ENCODE measurements around the gene CDH23.

GRCh38 chr10:71487726-71488125 is 91.0 kb downstream of the CDH23 start:
- TF ChIP-seq CTCF (IDR thresholded peaks at IDR 0.05; ENCODE audit: control extremely low read depth in 1 of 3, insufficient read depth in 1 of 3, low read depth in 1 of 3, low read length in 3 of 3) (no peak), SP1 (IDR thresholded peaks at IDR 0.05; ENCODE audit: low read depth, low read length) (no peak), EP300 (IDR thresholded peaks at IDR 0.05; ENCODE audit: borderline replicate concordance in 1 of 2, low read depth in 2 of 2, low read length in 2 of 2) (no peak), TBP (IDR thresholded peaks at IDR 0.05; ENCODE audit: low read depth, low read length) (no peak), SIRT6 (IDR thresholded peaks at IDR 0.05; ENCODE audit: low read length) (no peak), RFX5 (IDR thresholded peaks at IDR 0.05; ENCODE audit: borderline replicate concordance, low read depth, low read length) (no peak), YY1 (IDR thresholded peaks at IDR 0.05; ENCODE audit: low read depth, low read length) (no peak), GTF2F1 (IDR thresholded peaks at IDR 0.05; ENCODE audit: borderline replicate concordance, low read depth, low read length) (no peak), PHF8 (conservative IDR thresholded peaks at IDR 0.05; ENCODE audit: low read depth, low read length) (no peak), MAFK (IDR thresholded peaks at IDR 0.05; ENCODE audit: low read depth, low read length) (no peak)
